HepG2 (cell line): ENCODE measurements around the gene ZNF513. TPM values are rescaled to one million over a fixed set of nuclear protein-coding genes. Genes with fewer than 3 reads are reported as not detected.

Experiments
- ATAC-seq: fragments of 200-7000 bp; cut with Tn5 transposase; 3 replicates; pipeline ENCODE4 v1.9.1; 2020; ENCODE audit warnings: mild to moderate bottlenecking, moderate library complexity
- BruUV-seq: library from RNA; stranded (reverse); fragments of 400-500 nt; replicated peaks from 2 replicates; lab custom pipeline; 2021; lab: Mats Ljungman, UMichigan
- CTCF ChIA-PET: fragments of 300-600 bp; formaldehyde crosslinking; extraction: SDS; loops from one replicate; lab custom pipeline; 2021; ENCODE audit warnings: low total read pairs, inconsistent platforms, low intra/inter-chr PET ratio; lab: Yijun Ruan, JAX
- POLR2A ChIA-PET: fragments of 350-600 bp; sonication (Branson Sonifier 250); formaldehyde crosslinking; loops from one replicate; lab custom pipeline; 2020; ENCODE audit warnings: antibody characterized with exemption, inconsistent platforms; lab: Yijun Ruan, JAX
- DNase-seq: peaks from one replicate; pipeline ENCODE4 v3.0.0-alpha.2; 2015; ENCODE audit warnings: low spot score
- FAIRE-seq: peaks from 3 replicates; lab custom pipeline; 2011; peaks lifted over from hg19 to GRCh38; lab: Jason Lieb, UNC
- H2AFZ ChIP-seq: one replicate; pipeline ENCODE4 v1.6.1; 2011; ENCODE audit warnings: low read length, inconsistent platforms
- H3K27ac ChIP-seq: fragments of 300-600 bp; 3 replicates; pipeline ENCODE4 v1.8.0; 2011; ENCODE audit warnings: mixed run types, mild to moderate bottlenecking, mixed read lengths, low read length, inconsistent platforms; ENCODE audit not compliant: insufficient read depth; ENCODE audit errors: extremely low read length
- H3K27me3 ChIP-seq, 2 experiments: fragments of 200-600 bp in 1 of 2; 2 replicates in 1 of 2; 3 replicates in 1 of 2; pipeline versions ENCODE4 v1.6.0 to v1.8.0; 2011; ENCODE audit warnings: low read length in 2 of 2, mild to moderate bottlenecking in 2 of 2, moderate library complexity in 2 of 2, inconsistent platforms in 1 of 2; ENCODE audit not compliant: insufficient read depth in 2 of 2, control insufficient read depth in 1 of 2
- H3K36me3 ChIP-seq, 2 experiments: fragments of 200-600 bp in 1 of 2; replicated peaks in 1 of 2; 2 replicates in 1 of 2; 3 replicates in 1 of 2; pipeline versions ENCODE4 v1.5.1 to v1.8.0; 2011; ENCODE audit warnings: low read length in 2 of 2, inconsistent platforms in 1 of 2; ENCODE audit not compliant: insufficient read depth in 2 of 2, control insufficient read depth in 1 of 2
- H3K4me1 ChIP-seq: 2 replicates; pipeline ENCODE4 v1.5.1; 2012; ENCODE audit warnings: low read length, inconsistent platforms; ENCODE audit not compliant: insufficient read depth
- H3K4me2 ChIP-seq: 2 replicates; pipeline ENCODE4 v1.6.0; 2011; ENCODE audit warnings: low read depth, low read length, inconsistent platforms
- H3K4me3 ChIP-seq, 3 experiments: fragments of 200-600 bp in 1 of 3; sonication (generic), shearing (Covaris generic) in 1 of 3; replicated peaks in 1 of 3; 2 replicates each; pipeline ENCODE4 v1.5.1; 2011 to 2016; ENCODE audit warnings: low read length in 3 of 3, inconsistent platforms in 2 of 3, low read depth in 2 of 3, mild to moderate bottlenecking in 2 of 3, control low read depth in 1 of 3, mixed read lengths in 1 of 3; ENCODE audit not compliant: insufficient read depth in 1 of 3
- H3K79me2 ChIP-seq: one replicate; pipeline ENCODE4 v1.6.1; 2011; ENCODE audit warnings: low read length, inconsistent platforms; ENCODE audit not compliant: insufficient read depth
- H3K9ac ChIP-seq: 2 replicates; pipeline ENCODE4 v1.6.0; 2011; ENCODE audit warnings: mild to moderate bottlenecking, low read depth, low read length, inconsistent platforms; ENCODE audit not compliant: insufficient read depth
- H3K9me3 ChIP-seq: 2 replicates; pipeline ENCODE4 v1.5.1; 2012; ENCODE audit warnings: mild to moderate bottlenecking, low read length
- H4K20me1 ChIP-seq: 2 replicates; pipeline ENCODE4 v1.6.0; 2011; ENCODE audit warnings: inconsistent platforms, mild to moderate bottlenecking, low read length, moderate library complexity; ENCODE audit not compliant: insufficient read depth
- ARID4A ChIP-seq: sonication (generic); formaldehyde crosslinking; IDR thresholded peaks from 2 replicates; pipeline ENCODE4 v1.5.0; 2020; ENCODE audit warnings: mild to moderate bottlenecking, missing genetic modification reagents, borderline replicate concordance
- HMGA1 ChIP-seq: sonication (generic); formaldehyde crosslinking; conservative IDR thresholded peaks from 2 replicates; pipeline ENCODE4 v1.4.0; 2020; ENCODE audit warnings: missing genetic modification reagents
- HNRNPK ChIP-seq: fragments of 200-400 bp; formaldehyde crosslinking; IDR thresholded peaks from 2 replicates; pipeline ENCODE4 v1.6.1; 2018; ENCODE audit warnings: low read length, low read depth, moderate library complexity, mild to moderate bottlenecking; ENCODE audit not compliant: poor library complexity, severe bottlenecking
- SP2 ChIP-seq: sonication (generic); formaldehyde crosslinking; IDR thresholded peaks from 2 replicates; pipeline ENCODE4 v1.5.1; 2020; ENCODE audit warnings: mild to moderate bottlenecking, missing genetic modification reagents
- ZNF597 ChIP-seq: sonication (generic); formaldehyde crosslinking; IDR thresholded peaks from 2 replicates; pipeline ENCODE4 v1.5.0; 2020; ENCODE audit warnings: missing genetic modification reagents
- in situ Hi-C: cut with HindIII; loops from 2 replicates; pipeline ENCODE4 v1.10.0; 2017; ENCODE audit warnings: low pct_unique_long_range_greater_than_20kb; ENCODE audit not compliant: extremely low pct_ligation_motif_present
- intact Hi-C: fragments of 100-400 bp; cut with micrococcal nuclease; formaldehyde crosslinking; loops from one replicate; pipeline ENCODE4 v1.10.0; 2022; ENCODE audit not compliant: unreplicated experiment
- polyA plus RNA-seq, 8 experiments: library from polyadenylated mRNA; depleted of rRNA in 3 of 8; stranded (reverse) in 7 of 8; unstranded in 1 of 8; fragments of >200 nt; fragmentation: Illumina TruSeq in 4 of 8; extraction: Trizol in 4 of 8; gene quantifications; 2 replicates each; pipeline versions ENCODE4 v1.2.1 to v1.2.3, GENCODE V29; 2011 to 2016; ENCODE audit warnings: low read depth in 4 of 8, missing spikeins in 1 of 8, mixed read lengths in 1 of 8; ENCODE audit not compliant: insufficient read depth in 1 of 8
- total RNA-seq, 5 experiments: library from RNA; depleted of rRNA; stranded (reverse); fragments of >200 nt; fragmentation: Illumina TruSeq; extraction: Trizol; gene quantifications; 2 replicates each; pipeline ENCODE4 v1.2.3, GENCODE V29; 2016; ENCODE audit warnings: low read depth in 1 of 5

The ZNF513 gene
- total and polyA plus RNA-seq, 2 of the 13 experiments (the other 11 are each of a cell fraction or from before 2014, with no cell fraction given): 4.9 to 6.3 TPM

- 0 out of 2 replicates have a peak, but pooled peaks have one; percentile 13 for TF ChIP-seq ARID4A
- TF ChIP-seq ZNF597: no peak
- TF ChIP-seq HNRNPK: no peak
- TF ChIP-seq, all 625 proteins: peak for 25
Measured at GRCh38 chr2:27421660-27422250, 41.2 kb upstream of the ZNF513 start (continued).

DNA sequence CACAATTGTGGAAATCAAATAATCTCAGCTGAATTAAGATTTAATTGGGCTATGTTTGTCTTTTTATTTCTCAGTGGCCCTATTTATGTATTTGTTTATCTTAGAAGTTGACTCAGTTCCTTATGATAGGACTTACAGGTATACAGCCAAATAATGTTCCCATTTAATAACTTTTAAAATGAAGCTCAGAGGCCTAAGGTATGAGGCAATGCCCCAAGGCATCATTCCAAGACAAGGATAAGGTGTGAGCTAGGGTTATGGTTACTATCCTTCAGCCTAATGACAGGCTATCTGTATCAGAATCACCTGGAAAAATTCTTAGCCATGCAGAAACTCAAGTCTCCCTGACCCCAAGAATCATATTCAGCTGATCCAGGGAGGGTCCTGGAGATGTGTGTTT is 40.5 kb upstream of the ZNF513 start:
- TF ChIP-seq HMGA1 (CRISPR knock-in tag) (no peak), SP2 (CRISPR knock-in tag) (no peak)
- POLR2A ChIA-PET: interaction anchor here (1.3 to 3.5 kb wide), 2 partner anchors 11 to 73 kb away, joined by 3 to 19 read pairs; partner anchors contain the start of gene PPM1G
- DNase-seq (no peak), ATAC-seq (no peak), FAIRE-seq (no peak)
- CTCF ChIA-PET: no interaction called here
- no peaks in the 10 kb centered on the region for H3K9me3 ChIP-seq
- intact Hi-C loops: no loop called here
- H4K20me1 ChIP-seq: no peaks in the 10 kb centered on the region
- peaks cover 38% of the 10 kb centered on the region for H3K4me1 ChIP-seq
- H3K27ac ChIP-seq: no peak overlapping the region
- in situ Hi-C loops: no loop called here
- H3K36me3 ChIP-seq: no peaks in the 10 kb centered on the region
- H3K4me2 ChIP-seq: no peak overlapping the region
- no peak overlapping the region for H3K4me3 ChIP-seq
- BruUV-seq: no TSS peak
- no peak overlapping the region for H3K9ac ChIP-seq
- H3K79me2 ChIP-seq: no peaks in the 10 kb centered on the region
- H2AFZ ChIP-seq: no peak overlapping the region
- H3K27me3 ChIP-seq: no peaks in the 10 kb centered on the region
